HG02763 (cell line): ENCODE measurements around the gene TAB2.
"Not testable (repeated sequence)": the region's sequence is repeated elsewhere in the genome, so short reads cannot be mapped to it uniquely, and the experiment has no call there.

ENCODE experiments used
- ATAC-seq: cut with Tn5 transposase; IDR thresholded peaks from one replicate; pipeline ENCODE4 v1.9.1; 2021; ENCODE audit warnings: mild to moderate bottlenecking, moderate library complexity; ENCODE audit not compliant: unreplicated experiment

TAB2 gene

DNA sequence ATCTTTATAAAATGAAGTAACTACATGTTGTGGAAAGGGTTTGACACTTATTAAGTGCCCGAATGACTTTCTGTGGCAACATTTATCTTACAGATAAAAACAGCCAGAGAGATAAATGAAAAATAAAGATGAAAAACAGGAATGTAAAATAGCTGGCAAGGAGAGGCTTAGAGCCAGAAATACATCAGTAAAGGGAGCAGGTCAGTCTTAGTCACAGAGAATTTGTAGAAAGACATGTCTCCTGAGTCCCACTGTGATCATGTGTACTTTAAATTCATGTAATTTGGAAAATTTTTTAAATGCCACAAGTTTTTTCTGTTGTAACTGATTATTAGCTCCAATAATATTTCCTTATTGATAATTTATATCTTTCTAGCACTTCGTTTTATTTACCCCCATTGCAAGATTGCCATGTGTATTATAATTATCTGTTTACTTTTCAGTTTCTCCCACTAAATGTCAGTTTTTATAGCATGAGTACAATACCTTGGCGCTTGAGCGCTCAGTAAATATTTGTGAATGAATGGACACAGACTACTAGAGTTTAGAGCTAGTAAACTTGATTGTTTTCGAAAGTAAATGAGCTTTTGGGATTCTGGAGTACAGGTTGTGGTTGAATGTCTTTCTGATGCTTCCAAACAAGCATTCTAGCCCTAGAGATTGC, 15.2 kb downstream of the TAB2 start:
- ATAC-seq, result no peak

DNA sequence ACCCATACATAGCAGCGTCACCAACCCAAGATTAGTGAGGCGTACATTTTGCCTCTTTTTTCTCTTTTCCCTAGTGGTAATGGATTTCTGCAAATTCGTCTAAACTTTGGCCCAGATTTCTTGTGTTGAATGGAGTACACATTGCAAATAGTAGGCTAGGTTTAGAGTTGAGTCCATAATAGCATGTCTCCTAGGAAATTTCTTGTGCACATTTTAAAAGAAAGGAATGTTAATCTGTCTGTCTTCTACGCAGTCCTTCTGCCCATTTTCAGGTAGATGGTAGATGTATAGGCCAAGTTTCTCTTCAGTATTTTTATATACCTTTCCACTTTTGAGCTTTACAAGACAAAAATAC, 15.7 kb downstream of the TAB2 start:
- ATAC-seq, result no peak

DNA sequence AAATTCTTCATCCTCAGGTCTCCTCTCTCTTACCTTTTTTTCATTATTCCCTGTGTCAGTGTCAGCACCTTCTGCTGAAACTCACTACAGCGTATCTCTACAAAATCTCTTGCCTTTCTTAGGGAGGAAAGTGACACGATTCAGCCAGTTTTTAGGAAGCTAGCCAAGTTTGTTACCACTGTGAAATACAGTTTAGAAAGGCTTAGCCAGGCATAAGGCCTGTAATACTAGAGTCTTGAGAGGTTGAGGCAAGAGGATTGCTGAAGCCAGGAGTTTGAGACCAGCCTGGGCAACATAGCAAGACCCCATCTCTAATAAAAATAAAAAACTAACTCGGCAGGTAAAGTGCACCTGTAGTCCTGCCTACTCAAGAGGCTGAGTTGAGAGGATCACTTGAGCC, 16.7 kb downstream of the TAB2 start:
- ATAC-seq, result no peak

DNA sequence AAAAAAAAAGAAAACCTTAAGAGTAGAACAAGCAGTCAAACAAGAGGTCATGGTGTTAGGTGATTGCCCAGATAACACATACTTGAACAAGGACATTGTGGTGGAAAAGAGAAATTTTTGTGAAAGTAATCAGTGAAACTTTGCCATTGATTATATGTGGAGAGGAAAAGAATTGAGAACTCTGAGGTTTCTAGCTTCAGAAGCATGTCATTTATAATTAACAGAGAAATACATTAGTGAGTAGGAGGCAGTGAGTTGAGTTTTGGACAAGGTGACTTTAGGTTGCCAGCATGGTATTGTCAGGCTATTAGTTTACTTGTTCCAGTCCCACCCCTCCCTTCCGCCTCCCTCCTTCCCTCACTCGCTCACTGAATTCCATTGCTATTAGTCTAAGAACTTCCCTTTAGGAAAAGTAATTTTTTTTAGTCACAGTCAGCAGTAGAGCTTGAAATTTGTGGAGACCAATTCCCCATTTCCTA, 17.2 kb downstream of the TAB2 start:
- peak; percentile 43 for ATAC-seq

DNA sequence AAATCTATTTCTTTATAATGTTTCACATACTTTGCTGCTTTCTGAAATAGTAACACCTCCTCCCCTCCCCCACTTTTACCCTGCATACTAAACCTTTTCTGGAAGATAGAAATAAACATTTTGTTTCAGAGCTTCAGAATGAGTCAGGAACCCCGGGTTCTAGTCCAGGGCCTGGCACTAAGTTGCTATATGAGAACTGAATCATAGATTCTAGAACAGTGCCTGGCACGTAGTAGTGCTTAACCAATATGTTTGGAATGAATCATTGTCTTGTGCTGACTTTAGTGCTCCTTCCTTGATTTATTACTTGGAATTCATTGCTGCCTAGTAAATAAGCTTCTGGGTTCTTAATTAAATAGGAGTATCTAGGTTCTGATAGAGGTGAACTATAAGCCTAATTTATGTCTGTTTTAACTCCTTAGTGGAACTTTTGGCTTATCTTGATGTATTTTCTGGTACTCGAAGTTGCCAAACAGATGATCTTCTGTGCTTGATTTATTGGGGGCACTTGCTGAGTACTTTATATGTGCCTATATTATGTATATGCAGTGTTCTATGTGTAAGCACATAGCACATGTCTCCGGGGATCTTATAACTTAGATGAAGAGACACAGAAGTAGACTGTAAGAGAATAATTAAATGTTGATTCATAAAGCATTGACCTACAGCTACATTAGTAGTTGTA, 18.6 kb downstream of the TAB2 start:
- no peak for ATAC-seq

DNA sequence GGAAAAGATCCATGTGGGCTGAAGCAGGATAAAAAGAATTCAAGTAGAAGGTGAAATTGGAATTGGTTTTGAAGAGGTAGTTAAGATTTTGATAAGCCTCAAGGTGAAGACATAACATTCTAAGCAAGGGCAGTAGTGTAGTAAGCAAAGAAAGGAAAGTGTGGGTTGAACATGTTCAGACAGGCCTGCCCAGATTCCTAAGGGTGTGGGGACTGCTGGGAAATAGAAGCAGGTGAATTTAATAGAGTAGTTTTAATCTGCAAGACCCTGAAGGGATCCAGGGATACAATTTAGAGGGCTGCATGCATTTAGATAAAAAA, 19.1 kb downstream of the TAB2 start:
- ATAC-seq, result no peak

DNA sequence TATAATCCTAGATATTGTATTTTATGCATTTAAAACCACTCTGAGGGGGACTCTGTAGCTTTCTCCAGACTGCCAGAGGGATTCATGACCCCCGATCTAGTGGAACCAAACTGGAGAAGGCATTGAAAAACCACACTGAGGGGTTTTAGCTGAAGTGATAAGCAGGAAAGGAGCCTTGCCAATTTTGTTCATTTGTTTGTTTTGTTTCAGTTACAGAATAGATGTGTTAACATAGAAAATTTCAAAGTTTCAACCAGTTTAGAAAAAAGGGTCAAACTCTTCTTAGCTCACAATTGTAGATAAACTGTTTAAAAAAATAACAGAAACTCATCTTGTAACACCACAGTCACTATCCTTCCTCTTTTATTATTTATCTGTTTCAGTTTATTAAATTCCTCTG, 19.8 kb downstream of the TAB2 start:
- no peak for ATAC-seq

DNA sequence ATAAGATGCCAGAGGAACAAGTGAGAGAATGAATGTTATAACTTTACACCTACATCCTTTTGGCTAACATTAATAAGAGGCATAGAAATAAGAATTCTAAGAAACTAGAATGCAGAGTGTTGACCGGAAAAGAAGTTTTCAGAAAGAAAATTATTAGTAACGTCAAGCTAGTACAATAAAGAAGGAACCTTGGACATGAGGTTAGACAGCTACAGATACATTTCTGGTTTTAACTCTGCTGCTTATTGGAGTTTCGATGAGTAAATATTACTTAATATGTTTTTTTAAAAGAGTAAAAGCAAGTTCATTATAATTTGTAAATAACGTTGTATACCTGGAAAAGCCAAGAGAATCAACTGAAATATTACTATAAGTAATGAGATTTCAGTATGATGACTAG, 22.7 kb downstream of the TAB2 start:
- ATAC-seq, result no peak

DNA sequence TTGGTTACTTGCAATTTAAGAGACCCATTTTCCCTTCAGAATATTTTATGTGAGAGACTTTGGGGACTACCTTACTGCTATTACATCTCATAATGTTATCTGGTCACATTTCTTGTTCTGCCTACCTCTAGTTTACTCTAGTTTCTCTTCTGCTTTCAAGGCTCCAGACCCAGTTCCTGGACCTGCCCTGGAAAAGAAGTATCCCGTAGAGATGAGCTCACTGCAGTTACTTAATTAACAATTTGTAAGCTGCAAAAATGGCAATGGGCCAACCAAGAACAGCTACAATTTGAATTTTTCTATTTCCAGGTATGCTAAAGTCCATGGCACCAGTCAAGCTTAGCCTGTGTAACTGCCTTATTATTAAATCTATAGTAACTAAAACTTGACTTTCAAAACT, 25.0 kb downstream of the TAB2 start:
- peak; percentile 73 for ATAC-seq

DNA sequence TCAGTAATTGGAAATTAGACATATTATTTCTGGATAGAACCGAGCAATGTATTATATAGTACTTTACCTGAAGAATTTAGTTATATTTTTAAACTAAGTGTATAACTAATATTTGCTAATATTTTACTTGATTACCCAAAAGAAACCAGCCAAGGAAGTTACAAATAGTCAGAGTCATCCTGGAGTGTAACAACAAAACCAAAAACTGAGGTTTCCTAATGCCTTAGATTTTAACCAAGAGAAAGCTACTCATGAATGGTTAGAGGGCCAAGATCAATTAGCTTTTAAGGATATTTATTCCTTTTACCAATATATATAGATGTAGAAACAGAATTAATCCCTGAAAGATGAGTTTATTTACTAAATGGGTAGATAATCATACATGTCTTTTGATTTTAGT, 26.0 kb downstream of the TAB2 start:
- ATAC-seq, result no peak

DNA sequence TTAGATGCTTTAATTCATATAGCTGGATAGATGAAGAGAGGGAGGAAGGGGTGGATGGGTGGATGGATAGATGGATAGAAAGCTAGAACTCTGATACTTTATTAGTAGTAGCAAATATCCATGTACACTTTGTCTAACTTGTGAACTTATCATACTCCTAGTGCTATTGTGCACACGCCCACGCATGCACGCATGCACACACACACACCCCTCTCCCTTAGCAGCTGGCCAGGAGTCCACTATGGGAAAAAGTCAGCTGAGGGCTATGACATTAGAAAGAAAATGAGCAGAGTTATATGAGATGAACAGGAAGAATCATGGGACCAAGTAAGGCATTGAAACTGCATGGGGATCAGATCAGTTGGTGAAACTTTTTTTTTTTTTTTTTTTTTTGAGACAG, 28.6 kb downstream of the TAB2 start:
- no peak for ATAC-seq

DNA sequence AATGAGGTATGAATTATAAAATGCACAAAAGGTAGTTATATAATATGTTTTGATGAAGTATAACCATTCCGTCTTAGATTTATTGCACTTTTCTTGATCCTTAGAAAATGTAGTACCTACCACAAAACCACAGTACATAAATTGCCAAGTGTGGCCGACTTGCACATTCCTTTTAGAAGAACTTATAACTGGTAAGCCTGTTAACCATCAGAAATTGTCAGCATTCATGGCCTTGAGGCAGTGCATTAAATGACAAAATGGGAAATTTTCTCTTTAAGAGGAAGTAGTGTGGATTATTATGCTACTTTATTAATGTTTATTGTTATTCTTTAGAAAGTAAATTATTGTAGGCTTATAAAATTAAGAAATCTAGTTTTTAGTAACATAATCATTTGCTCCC, 29.6 kb downstream of the TAB2 start:
- ATAC-seq, result no peak

DNA sequence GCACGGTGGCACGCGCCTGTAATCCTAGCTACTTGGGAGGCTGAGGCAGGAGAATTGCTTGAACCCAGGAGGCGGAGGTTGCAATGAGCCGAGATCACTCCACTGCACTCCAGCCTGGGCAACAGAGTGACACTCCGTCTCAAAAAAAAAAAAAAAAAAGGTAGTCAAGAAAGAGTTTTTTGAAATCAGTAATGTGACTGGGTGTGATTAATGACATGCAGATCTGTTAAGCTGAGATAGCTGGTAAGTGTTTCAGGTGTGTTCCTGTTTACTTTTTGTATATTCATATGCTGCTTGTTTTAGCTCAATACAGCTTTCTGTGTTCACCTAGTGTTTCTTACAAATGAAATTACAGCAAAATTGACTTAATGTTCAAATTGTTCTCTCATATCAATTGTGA, 31.8 kb downstream of the TAB2 start:
- not testable (repeated sequence) for ATAC-seq

DNA sequence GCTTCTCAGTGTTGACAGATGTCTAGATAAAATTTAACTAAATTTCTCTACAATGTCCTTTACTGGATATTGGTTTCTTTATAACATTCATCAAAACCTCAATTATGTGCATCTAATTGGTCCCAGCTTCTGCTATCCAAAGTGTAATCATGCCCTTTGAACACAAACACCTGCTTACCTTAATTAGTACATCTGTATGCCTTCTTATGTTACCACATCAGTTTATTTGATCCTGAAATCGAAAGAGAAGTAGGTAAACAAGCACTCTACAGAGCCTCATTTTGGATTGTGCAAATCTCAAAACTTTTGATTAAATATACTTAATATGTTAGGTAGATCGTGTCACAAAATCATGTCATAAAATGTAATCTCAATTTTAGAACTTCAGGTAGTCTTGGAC, 36.5 kb downstream of the TAB2 start:
- ATAC-seq, result no peak

DNA sequence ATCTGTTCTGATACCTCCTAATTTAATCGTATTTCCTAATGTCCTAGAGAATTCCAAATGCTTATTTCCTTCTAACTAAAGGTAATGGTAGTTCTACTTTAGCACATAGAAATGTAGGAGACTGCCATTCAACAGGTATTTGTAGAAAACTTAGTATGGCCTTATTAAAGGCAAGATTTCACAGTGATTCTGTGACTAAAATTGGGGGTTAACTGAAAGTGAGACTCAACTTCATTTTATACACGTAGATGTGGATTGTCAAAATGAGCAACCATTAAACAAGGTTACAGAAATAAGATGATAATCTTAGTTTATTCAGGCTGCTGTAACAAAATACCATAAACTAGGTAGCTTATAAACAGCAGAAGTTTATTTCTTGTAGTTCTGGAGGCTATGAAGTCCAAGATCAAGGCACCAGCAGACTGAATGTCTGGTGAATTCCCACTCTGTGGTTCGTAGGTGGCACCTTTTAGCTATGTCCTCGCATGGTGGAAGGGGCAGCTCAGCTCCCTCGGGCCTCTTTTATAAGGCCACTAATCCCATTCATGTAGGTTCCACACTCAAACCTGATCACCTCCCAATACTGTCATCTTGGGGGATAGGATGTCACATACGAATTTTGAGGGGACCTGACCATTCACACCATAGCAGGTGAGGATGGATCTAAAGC, 38.7 kb downstream of the TAB2 start:
- ATAC-seq, result no peak

DNA sequence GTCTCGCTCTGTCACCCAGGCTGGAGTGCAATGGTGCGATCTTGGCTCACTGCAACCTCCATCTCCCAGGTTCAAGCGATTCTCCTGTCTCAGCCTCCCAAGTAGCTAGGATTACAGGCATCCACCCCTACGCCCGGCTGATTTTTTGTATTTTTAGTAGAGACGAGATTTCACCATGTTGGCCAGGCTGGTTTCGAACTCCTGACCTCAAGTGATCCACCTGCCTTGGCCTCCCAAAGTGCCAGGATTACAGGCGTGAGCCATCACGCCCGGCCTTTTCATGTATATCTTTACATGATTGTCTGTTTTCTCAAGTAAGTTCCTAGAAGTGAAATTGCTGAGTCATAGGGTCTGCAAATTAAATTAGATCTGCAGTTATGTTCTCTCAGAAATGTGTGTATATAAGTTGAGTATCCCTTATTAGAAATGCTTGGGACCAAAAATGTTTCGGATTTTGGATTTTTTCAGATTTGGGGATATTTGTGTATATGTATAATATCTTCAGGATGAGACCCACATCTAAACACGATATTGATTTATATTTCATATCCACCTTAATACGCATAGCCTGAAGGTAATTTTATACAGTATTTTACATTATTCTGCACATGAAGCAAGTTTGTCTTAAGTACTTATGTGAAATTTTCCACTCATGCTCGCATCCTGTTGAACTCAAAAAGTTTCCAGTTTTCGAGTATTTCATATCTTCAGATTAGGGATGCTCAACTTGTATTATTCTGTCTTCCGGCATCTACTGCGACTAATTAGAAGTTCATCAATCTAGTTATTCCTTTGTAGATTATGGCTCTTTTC, 40.4 kb downstream of the TAB2 start:
- no peak for ATAC-seq

DNA sequence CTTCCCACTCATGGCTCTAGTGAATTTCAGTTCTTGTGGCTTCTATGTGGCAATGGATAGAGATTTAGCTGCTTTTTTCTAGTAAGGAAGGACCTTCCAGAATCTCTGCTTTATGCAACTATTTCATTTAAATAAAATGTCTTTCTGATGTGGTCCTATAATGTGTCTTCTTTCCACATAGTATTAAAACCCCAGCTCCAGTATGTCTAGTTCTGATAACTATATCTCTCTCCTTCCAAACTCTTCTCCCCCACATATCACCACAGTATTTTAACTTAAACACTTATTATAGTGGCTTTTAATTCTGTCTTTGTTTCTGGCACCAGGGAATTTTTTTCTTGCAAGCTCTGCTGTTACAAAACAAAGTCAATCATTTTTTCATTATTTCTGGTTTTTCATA, 41.9 kb downstream of the TAB2 start:
- ATAC-seq, result no peak

DNA sequence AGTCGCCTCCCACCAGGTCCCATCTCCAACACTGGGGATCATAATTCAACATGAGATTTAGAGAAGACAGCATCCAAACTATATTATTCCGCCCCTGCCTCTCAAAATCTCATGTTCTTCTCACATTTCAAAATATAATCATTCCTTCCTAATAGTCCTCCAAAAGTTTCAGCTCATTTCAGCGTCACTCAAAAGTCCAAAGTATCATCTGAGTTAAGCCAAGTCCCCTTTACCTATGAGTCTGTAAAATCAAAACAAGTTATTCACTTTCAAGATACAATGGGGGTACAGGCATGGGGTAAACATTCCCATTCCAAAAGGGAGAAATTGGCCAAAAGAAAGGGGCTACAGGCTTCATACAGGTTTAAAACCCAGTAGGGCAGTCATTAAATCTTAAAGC, 43.0 kb downstream of the TAB2 start:
- ATAC-seq, result no peak

DNA sequence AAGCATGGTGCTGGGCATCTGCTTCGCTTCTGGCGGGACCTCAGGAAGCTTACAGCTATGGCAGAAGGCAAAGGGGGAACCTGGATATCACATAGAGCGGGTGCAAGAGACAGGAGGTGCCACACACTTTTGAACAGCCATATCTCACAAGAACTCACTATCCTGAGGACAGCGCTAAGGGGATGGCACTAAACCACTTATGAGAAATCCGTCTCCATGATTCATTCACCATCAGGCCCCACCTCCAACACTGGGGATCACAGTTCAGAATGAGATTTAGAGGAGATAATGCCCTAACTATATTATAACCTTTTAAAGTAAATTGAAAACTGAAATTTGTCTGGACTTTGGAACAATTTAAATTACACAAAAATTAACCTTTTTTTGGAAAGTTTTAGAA, 44.8 kb downstream of the TAB2 start:
- ATAC-seq, result no peak

DNA sequence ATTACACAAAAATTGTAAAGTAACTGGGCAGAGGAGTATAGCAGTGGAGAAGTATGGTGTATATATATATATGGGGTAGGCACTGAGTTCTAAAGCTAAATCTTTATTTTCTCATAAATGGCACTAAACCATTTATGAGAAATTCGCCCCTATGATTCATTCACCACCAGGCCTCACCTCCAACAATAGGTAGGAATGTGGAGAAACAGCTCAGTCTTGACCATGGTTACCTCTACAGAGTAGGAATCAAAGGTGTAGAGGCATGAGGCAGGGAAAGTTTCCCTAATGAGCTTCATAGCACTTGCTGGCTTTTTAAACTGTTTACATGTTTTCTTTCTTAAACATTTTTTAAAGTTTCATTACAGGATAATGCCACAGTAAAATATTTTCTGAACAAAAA, 45.6 kb downstream of the TAB2 start:
- no peak for ATAC-seq

DNA sequence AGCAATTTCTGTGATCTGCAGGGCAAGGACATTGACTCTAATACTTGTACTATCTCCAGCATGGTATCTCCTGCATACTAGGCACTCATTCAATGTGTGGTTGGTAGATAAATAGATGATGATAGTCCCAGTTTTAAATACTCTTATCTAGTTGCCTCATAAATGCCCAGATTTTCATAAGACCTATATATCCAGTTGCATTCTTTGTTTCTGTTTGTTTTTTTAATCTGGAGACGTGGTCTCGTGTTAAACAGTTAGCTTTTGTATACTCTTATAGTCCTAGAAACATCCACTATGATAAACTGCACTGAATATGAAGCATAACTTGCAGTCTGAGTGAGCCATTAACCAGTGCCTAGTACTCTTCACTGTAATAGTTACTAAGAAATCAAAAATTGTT, 47.0 kb downstream of the TAB2 start:
- ATAC-seq, result no peak

DNA sequence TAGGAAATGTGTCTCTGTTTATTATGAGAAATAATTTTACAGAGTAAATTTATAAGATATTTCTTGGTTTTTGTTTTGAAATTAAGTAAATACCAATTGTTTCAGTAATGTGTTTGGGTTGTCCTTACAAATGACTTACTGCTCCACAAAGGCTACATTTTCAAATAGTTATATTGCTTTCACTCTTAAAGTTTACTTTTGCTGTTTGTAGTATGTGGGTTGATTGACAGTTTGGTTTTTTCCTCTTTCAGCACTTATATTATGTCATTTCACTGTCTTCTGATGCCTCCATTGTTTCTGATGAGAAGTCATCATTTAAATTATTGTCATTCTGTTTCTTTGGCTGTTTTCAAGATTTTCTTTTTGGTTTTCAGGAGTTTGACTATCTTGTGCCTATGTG, 47.7 kb downstream of the TAB2 start:
- no peak for ATAC-seq
